HL-60 (cell line): ENCODE results near the gene KIAA0586.
"Not testable (repeated sequence)": the region's sequence is repeated elsewhere in the genome, so short reads cannot be mapped to it uniquely, and the experiment has no call there.

Experiments
- DNase-seq, 2 experiments: peaks; one replicate each; pipeline ENCODE4 v3.0.0-alpha.2; 2010 to 2020; ENCODE audit warnings: low read depth in 1 of 2, low spot score in 1 of 2
- H3K27ac ChIP-seq: fragments of 250-450 bp; sonication (Bioruptor Pico); replicated peaks from 2 replicates; pipeline ENCODE4 v1.5.1; 2020; ENCODE audit warnings: mild to moderate bottlenecking, moderate library complexity
- H3K27me3 ChIP-seq: fragments of 250-450 bp; sonication (Bioruptor Pico); 2 replicates; pipeline ENCODE4 v1.5.1; 2021; ENCODE audit warnings: mild to moderate bottlenecking, moderate library complexity; ENCODE audit not compliant: insufficient read depth, poor library complexity, severe bottlenecking
- H3K4me3 ChIP-seq: replicated peaks from 2 replicates; pipeline ENCODE4 v1.5.1; 2011; ENCODE audit warnings: mild to moderate bottlenecking, control low read depth, low read length; ENCODE audit not compliant: insufficient read depth
- GABPA ChIP-seq: IDR thresholded peaks from 2 replicates; pipeline ENCODE4 v1.6.1; 2012; ENCODE audit warnings: low read depth
- POLR2AphosphoS5 ChIP-seq: IDR thresholded peaks from 2 replicates; pipeline ENCODE4 v1.6.1; 2012; ENCODE audit warnings: low read depth
- SPI1 ChIP-seq: IDR thresholded peaks from 2 replicates; pipeline ENCODE4 v1.6.1; 2012; ENCODE audit warnings: low read depth, mild to moderate bottlenecking, borderline replicate concordance
- TF ChIP-seq, protein P1 (sequence below): IDR thresholded peaks from 2 replicates; pipeline ENCODE4 v1.6.1; 2012; ENCODE audit warnings: low read depth; ENCODE audit not compliant: insufficient replicate concordance
- TF ChIP-seq, protein P2 (sequence below): IDR thresholded peaks from one replicate; pipeline ENCODE4 v1.5.1; 2011; ENCODE audit warnings: low read length, control low read depth, inconsistent platforms; ENCODE audit not compliant: insufficient read depth

KIAA0586 gene

DNA sequence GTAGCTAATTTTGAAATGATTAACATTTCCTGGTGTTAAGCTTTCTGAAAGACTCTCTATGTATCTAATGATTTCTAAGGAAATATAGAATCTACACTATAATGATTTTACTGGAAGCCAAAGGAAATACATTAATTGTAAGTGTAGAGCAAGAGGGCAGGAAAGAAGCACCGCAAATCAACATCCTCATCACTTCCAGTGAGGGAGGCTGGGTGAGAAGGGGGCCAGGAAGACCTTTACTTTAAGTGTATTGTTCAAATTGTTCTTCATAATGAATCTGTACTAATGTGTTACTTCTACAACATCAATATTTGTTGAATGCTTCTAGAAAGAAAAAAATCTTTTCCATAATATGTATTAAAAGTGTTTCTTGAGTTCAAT, 144.9 kb downstream of the KIAA0586 start:
- no peak for DNase-seq
- TF ChIP-seq, protein P1, sequence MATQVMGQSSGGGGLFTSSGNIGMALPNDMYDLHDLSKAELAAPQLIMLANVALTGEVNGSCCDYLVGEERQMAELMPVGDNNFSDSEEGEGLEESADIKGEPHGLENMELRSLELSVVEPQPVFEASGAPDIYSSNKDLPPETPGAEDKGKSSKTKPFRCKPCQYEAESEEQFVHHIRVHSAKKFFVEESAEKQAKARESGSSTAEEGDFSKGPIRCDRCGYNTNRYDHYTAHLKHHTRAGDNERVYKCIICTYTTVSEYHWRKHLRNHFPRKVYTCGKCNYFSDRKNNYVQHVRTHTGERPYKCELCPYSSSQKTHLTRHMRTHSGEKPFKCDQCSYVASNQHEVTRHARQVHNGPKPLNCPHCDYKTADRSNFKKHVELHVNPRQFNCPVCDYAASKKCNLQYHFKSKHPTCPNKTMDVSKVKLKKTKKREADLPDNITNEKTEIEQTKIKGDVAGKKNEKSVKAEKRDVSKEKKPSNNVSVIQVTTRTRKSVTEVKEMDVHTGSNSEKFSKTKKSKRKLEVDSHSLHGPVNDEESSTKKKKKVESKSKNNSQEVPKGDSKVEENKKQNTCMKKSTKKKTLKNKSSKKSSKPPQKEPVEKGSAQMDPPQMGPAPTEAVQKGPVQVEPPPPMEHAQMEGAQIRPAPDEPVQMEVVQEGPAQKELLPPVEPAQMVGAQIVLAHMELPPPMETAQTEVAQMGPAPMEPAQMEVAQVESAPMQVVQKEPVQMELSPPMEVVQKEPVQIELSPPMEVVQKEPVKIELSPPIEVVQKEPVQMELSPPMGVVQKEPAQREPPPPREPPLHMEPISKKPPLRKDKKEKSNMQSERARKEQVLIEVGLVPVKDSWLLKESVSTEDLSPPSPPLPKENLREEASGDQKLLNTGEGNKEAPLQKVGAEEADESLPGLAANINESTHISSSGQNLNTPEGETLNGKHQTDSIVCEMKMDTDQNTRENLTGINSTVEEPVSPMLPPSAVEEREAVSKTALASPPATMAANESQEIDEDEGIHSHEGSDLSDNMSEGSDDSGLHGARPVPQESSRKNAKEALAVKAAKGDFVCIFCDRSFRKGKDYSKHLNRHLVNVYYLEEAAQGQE: no peak
- no peak for TF ChIP-seq POLR2AphosphoS5
- Histone ChIP-seq H3K27ac (no peak overlapping the region), H3K27me3 (peaks cover 2% of the 10 kb centered on the region), H3K4me3 (no peak overlapping the region)

DNA sequence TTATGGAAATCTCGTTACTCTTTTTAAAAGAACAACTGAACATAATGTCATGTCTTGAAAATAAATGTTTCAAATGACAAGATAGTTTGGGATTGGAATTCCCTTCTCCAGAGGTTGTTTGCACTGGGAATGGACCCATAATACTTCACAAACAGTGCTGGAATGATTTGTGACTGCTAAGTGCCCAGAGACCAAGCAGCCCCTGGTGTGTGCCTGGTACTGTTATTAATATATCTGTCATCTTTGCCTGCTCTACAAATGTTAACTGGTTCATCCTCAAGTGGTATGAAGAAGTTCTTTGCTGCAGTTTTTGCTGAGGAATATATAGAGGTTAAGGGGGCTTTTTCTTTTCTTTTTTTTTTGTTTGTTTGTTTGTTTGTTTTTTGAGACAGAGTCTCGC, 145.3 kb downstream of the KIAA0586 start:
- Histone ChIP-seq H3K27me3 (peaks cover 2% of the 10 kb centered on the region), H3K4me3 (no peak overlapping the region), H3K27ac (no peak overlapping the region)
- no peak for DNase-seq
- TF ChIP-seq SPI1 (no peak), GABPA (no peak), POLR2AphosphoS5 (no peak)
- TF ChIP-seq, protein P2, sequence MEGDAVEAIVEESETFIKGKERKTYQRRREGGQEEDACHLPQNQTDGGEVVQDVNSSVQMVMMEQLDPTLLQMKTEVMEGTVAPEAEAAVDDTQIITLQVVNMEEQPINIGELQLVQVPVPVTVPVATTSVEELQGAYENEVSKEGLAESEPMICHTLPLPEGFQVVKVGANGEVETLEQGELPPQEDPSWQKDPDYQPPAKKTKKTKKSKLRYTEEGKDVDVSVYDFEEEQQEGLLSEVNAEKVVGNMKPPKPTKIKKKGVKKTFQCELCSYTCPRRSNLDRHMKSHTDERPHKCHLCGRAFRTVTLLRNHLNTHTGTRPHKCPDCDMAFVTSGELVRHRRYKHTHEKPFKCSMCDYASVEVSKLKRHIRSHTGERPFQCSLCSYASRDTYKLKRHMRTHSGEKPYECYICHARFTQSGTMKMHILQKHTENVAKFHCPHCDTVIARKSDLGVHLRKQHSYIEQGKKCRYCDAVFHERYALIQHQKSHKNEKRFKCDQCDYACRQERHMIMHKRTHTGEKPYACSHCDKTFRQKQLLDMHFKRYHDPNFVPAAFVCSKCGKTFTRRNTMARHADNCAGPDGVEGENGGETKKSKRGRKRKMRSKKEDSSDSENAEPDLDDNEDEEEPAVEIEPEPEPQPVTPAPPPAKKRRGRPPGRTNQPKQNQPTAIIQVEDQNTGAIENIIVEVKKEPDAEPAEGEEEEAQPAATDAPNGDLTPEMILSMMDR: no peak
- TF ChIP-seq, protein P1: no peak

DNA sequence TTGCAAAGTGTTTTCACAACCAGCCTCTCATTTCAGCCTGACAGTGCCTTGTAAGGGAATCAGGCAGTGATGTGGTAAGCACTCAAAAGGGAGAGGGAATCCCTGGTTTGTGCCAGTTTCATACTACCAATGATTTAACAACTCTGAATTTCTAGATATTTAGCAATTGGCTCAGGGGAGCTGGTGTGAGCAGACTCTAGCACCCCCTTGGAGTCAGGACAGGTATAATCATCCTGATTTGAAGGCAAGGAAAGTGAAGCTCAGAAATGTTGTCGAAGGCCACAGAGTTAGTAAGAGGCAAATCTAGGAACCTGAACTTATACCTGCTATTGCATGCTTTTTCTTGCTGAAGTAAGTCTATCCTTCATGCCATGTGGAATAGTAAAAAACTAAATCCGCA, 147.1 kb downstream of the KIAA0586 start:
- no peak for DNase-seq
- no peak for TF ChIP-seq GABPA
- TF ChIP-seq, protein P2: no peak
- no peak for TF ChIP-seq SPI1
- TF ChIP-seq POLR2AphosphoS5: no peak
- TF ChIP-seq, protein P1: no peak
- peaks cover 2% of the 10 kb centered on the region for H3K27me3 ChIP-seq
- H3K4me3 ChIP-seq: no peak overlapping the region
- H3K27ac ChIP-seq: no peak overlapping the region

DNA sequence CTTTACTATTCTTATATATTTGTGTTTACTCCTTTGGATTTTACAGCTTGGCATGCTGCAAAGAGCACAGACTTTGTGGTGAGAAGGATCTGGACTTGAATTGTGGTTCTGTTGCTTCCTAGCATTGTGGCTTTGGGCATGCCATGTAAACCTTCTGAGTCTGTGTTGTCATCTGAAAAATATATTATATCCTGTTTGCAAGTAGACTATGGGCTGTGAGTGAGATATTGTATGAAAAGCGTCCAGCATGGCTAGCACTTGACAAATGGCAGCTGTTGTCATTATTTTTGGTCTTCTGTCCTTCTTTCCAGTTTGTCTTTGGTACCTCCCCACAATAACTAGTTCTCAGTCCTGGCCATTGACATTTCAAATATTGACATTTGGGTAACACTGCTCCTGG, 148.4 kb downstream of the KIAA0586 start:
- no peak overlapping the region for H3K27ac ChIP-seq
- TF ChIP-seq, protein P2: no peak
- TF ChIP-seq POLR2AphosphoS5: no peak
- TF ChIP-seq, protein P1: no peak
- TF ChIP-seq GABPA: no peak
- TF ChIP-seq SPI1: no peak
- H3K27me3 ChIP-seq: peaks cover 2% of the 10 kb centered on the region
- no peak for DNase-seq
- no peak overlapping the region for H3K4me3 ChIP-seq

DNA sequence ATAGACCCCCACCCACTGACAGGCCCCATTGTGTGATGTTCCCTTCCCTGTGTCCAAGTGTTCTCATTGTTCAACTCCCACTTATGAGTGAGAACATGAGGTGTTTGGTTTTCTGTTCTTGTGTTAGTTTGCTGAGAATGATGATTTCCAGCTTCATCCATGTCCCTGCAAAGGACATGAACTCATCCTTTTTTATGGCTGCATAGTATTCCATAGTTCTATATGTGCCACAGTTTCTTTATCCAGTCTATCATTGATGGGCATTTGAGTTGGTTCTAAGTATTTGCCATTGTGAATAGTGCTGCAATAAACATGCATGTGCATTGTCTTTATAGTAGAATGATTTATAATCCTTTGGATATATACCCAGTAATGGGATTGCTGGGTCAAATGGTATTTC, 152.5 kb downstream of the KIAA0586 start:
- H3K4me3 ChIP-seq, DNase-seq, H3K27ac ChIP-seq, H3K27me3 ChIP-seq: not testable (repeated sequence)
